Endothelial cell of umbilical vein (primary cell): Measurements from ENCODE around the gene SEMA6A. TPM values are rescaled to one million over a fixed set of nuclear protein-coding genes. Genes with fewer than 3 reads are reported as not detected.

Experiments used
- BruUV-seq: library from RNA; stranded (reverse); fragments of 400-500 nt; replicated peaks from 2 replicates; lab custom pipeline; 2021; lab: Mats Ljungman, UMichigan
- CTCF ChIA-PET: fragments of 300-600, 350-600 bp; sonication (Branson Sonifier 250); formaldehyde crosslinking; loops from one replicate; lab custom pipeline; 2021; ENCODE audit warnings: antibody characterized with exemption, inconsistent platforms; lab: Charles Lee
- POLR2A ChIA-PET: fragments of 300-600, 350-600 bp; sonication (Branson Sonifier 250); formaldehyde crosslinking; loops from one replicate; lab custom pipeline; 2021; ENCODE audit warnings: antibody characterized with exemption, inconsistent platforms; lab: Charles Lee
- DNase-seq: peaks from one replicate; pipeline ENCODE4 v3.0.0-alpha.2; 2011; ENCODE audit warnings: low read depth, low spot score
- FAIRE-seq: peaks from 2 replicates; lab custom pipeline; 2011; peaks lifted over from hg19 to GRCh38; lab: Jason Lieb, UNC
- H2AFZ ChIP-seq: 2 replicates; pipeline ENCODE4 v1.6.0; 2012; ENCODE audit warnings: low read depth, low read length, control low read depth, inconsistent platforms
- H3K27ac ChIP-seq: 2 replicates; pipeline ENCODE4 v1.5.1; 2011; ENCODE audit warnings: low read depth, mild to moderate bottlenecking, control low read depth, low read length, moderate library complexity; ENCODE audit not compliant: insufficient read depth
- H3K27me3 ChIP-seq, 2 experiments: 2 replicates each; pipeline versions ENCODE4 v1.6.0 to v1.6.1; 2011; ENCODE audit warnings: low read length in 2 of 2, mixed read lengths in 1 of 2; ENCODE audit not compliant: control insufficient read depth in 2 of 2, insufficient read depth in 2 of 2
- H3K36me3 ChIP-seq, 2 experiments: 2 replicates in 1 of 2; 3 replicates in 1 of 2; pipeline ENCODE4 v1.5.1; 2011; ENCODE audit warnings: low read length in 2 of 2, mild to moderate bottlenecking in 1 of 2, moderate library complexity in 1 of 2; ENCODE audit not compliant: control insufficient read depth in 2 of 2, insufficient read depth in 2 of 2; ENCODE audit errors: extremely low read depth in 1 of 2
- H3K4me1 ChIP-seq: 3 replicates; pipeline ENCODE4 v1.5.1; 2011; ENCODE audit warnings: mild to moderate bottlenecking, low read length; ENCODE audit not compliant: control insufficient read depth, insufficient read depth; ENCODE audit errors: extremely low read depth
- H3K4me2 ChIP-seq: 2 replicates; pipeline ENCODE4 v1.6.1; 2011; ENCODE audit warnings: low read length, control low read depth, mixed read lengths; ENCODE audit not compliant: insufficient read depth
- H3K4me3 ChIP-seq, 3 experiments: fragments of 200-600 bp in 1 of 3; sonication (generic), shearing (Covaris generic) in 1 of 3; replicated peaks in 1 of 3; 2 replicates each; pipeline ENCODE4 v1.5.1; 2011 to 2016; ENCODE audit warnings: control low read depth in 3 of 3, low read length in 3 of 3, mild to moderate bottlenecking in 2 of 3, inconsistent platforms in 1 of 3, low read depth in 1 of 3, moderate library complexity in 1 of 3; ENCODE audit not compliant: insufficient read depth in 1 of 3
- H3K79me2 ChIP-seq: 2 replicates; pipeline ENCODE4 v1.6.0; 2012; ENCODE audit warnings: low read length, inconsistent platforms; ENCODE audit not compliant: control insufficient read depth, insufficient read depth
- H3K9ac ChIP-seq: replicated peaks from 2 replicates; pipeline ENCODE3; 2011; ENCODE audit warnings: low read length, control low read depth; ENCODE audit not compliant: insufficient read depth; ENCODE audit errors: extremely low read depth
- H3K9me1 ChIP-seq: replicated peaks from 3 replicates; pipeline ENCODE4 v1.6.0; 2011; ENCODE audit warnings: mild to moderate bottlenecking, low read length; ENCODE audit not compliant: control insufficient read depth, insufficient read depth; ENCODE audit errors: extremely low read depth
- H3K9me3 ChIP-seq: replicated peaks from 2 replicates; pipeline ENCODE4 v1.5.1; 2012; ENCODE audit warnings: low read length, inconsistent platforms; ENCODE audit not compliant: control insufficient read depth, insufficient read depth
- H4K20me1 ChIP-seq: replicated peaks from 2 replicates; pipeline ENCODE3; 2011; ENCODE audit warnings: mild to moderate bottlenecking, low read length; ENCODE audit not compliant: control insufficient read depth, insufficient read depth; ENCODE audit errors: extremely low read depth
- EZH2 ChIP-seq: IDR thresholded peaks from 2 replicates; pipeline ENCODE4 v1.6.1; 2012; ENCODE audit warnings: borderline replicate concordance, low read depth, mild to moderate bottlenecking, moderate library complexity, low read length, inconsistent platforms; ENCODE audit not compliant: severe bottlenecking
- GATA2 ChIP-seq: IDR thresholded peaks from 2 replicates; pipeline ENCODE4 v1.7.0; 2011; ENCODE audit warnings: low read depth, mild to moderate bottlenecking, moderate library complexity, mixed read lengths, low read length; ENCODE audit not compliant: insufficient read length, insufficient read depth
- JUN ChIP-seq: IDR thresholded peaks from 2 replicates; pipeline ENCODE4 v1.6.1; 2011; ENCODE audit warnings: borderline replicate concordance, low read depth; ENCODE audit not compliant: insufficient read length, insufficient read depth
- POLR2A ChIP-seq: IDR thresholded peaks from 2 replicates; pipeline ENCODE4 v1.6.1; 2012; ENCODE audit warnings: low read depth, mild to moderate bottlenecking, control low read depth, low read length
- POLR2AphosphoS5 ChIP-seq: IDR thresholded peaks from 2 replicates; pipeline ENCODE4 v1.6.1; 2012; ENCODE audit warnings: low read depth, mild to moderate bottlenecking, control low read depth, low read length, moderate library complexity; ENCODE audit not compliant: insufficient read depth
- dilution Hi-C: fragments of 300-500 bp; cut with MboI; formaldehyde crosslinking; loops from one replicate; pipeline ENCODE4 v1.15.0; 2019; ENCODE audit warnings: low sequenced_read_pairs; ENCODE audit not compliant: extremely low pct_ligation_motif_present
- intact Hi-C: fragments of 100-400 bp; cut with micrococcal nuclease; formaldehyde crosslinking; loops from one replicate; pipeline ENCODE4 v1.10.0; 2022
- polyA plus RNA-seq, 4 experiments: library from polyadenylated mRNA; depleted of rRNA in 3 of 4; stranded (reverse) in 3 of 4; unstranded in 1 of 4; fragments of >200 nt; gene quantifications; 2 replicates each; pipeline versions ENCODE4 v1.2.1 to v1.2.3, GENCODE V29; 2011 to 2012; ENCODE audit warnings: missing spikeins in 1 of 4
- total RNA-seq: library from RNA; stranded (reverse); gene quantifications from 2 replicates; pipeline ENCODE4 v1.2.3, GENCODE V29; 2021
- TF ChIP-seq, protein P1 (sequence below), 2 donors: IDR thresholded peaks; 1 replicate in 1 of 2; 2 replicates in 1 of 2; pipeline ENCODE4 v1.5.1; 2011; ENCODE audit warnings: low read length in 2 of 2, mild to moderate bottlenecking in 2 of 2, moderate library complexity in 2 of 2, control low read depth in 1 of 2, inconsistent platforms in 1 of 2, low read depth in 1 of 2; ENCODE audit not compliant: insufficient read depth in 1 of 2; ENCODE audit errors: extremely low read depth in 1 of 2

Gene SEMA6A
- total and polyA plus RNA-seq, 2 donors (not counting 3 experiments of a cell fraction or from before 2014, with no cell fraction given): 0.43 to 1.5 TPM

DNA sequence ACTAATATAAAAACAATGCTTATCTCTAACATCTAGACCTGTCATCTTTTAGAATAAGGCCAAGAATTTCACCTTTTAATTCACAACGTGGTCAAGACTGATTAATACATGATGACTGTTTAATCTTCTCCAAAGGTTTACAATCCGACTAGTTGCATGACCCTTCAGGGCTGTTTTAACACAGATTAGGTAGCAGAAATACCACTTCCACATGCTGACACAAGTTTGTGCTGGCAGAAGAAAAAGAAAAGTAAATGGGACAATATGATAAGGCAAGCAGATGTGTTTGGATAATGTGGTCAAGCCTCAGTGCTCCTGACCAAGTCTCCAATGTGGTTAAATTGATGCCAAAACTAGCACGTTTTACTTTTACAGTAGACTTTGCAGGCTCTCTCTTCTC, 31.1 kb downstream of the SEMA6A start:
- POLR2A ChIA-PET: no interaction called here
- peak; percentile 6 for DNase-seq
- Histone ChIP-seq H3K4me1 (no peaks in the 10 kb centered on the region), H3K9me3 (no peaks in the 10 kb centered on the region), H3K27me3 (no peaks in the 10 kb centered on the region), H3K27ac (no peak overlapping the region), H4K20me1 (no peaks in the 10 kb centered on the region), H3K9me1 (no peaks in the 10 kb centered on the region), H3K9ac (no peak overlapping the region), H3K4me3 (no peak overlapping the region), H3K4me2 (no peak overlapping the region), H2AFZ (no peak overlapping the region), H3K79me2 (no peaks in the 10 kb centered on the region), H3K36me3 (no peaks in the 10 kb centered on the region)
- TF ChIP-seq, protein P1, sequence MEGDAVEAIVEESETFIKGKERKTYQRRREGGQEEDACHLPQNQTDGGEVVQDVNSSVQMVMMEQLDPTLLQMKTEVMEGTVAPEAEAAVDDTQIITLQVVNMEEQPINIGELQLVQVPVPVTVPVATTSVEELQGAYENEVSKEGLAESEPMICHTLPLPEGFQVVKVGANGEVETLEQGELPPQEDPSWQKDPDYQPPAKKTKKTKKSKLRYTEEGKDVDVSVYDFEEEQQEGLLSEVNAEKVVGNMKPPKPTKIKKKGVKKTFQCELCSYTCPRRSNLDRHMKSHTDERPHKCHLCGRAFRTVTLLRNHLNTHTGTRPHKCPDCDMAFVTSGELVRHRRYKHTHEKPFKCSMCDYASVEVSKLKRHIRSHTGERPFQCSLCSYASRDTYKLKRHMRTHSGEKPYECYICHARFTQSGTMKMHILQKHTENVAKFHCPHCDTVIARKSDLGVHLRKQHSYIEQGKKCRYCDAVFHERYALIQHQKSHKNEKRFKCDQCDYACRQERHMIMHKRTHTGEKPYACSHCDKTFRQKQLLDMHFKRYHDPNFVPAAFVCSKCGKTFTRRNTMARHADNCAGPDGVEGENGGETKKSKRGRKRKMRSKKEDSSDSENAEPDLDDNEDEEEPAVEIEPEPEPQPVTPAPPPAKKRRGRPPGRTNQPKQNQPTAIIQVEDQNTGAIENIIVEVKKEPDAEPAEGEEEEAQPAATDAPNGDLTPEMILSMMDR (IDR thresholded peaks at IDR 0.05; ENCODE audit: extremely low read depth in 1 of 2, insufficient read depth in 1 of 2, low read depth in 1 of 2, low read length in 2 of 2): no peak
- TF ChIP-seq POLR2AphosphoS5 (no peak), JUN (no peak), GATA2 (no peak), EZH2 (no peak), POLR2A (no peak)
- CTCF ChIA-PET: interaction anchor here (1.3 kb wide), 1 partner anchor 13 kb away, joined by 3 read pairs; no protein-coding TSS in a partner anchor
- no peak for FAIRE-seq
- BruUV-seq: no TSS peak
- dilution Hi-C loops: no loop called here
- intact Hi-C loops: no loop called here
